ENCODE measurements around the gene MED19.
"Not testable (repeated sequence)": the region's sequence is repeated elsewhere in the genome, so short reads cannot be mapped to it uniquely, and the experiment has no call there.

The MED19 gene

DNA sequence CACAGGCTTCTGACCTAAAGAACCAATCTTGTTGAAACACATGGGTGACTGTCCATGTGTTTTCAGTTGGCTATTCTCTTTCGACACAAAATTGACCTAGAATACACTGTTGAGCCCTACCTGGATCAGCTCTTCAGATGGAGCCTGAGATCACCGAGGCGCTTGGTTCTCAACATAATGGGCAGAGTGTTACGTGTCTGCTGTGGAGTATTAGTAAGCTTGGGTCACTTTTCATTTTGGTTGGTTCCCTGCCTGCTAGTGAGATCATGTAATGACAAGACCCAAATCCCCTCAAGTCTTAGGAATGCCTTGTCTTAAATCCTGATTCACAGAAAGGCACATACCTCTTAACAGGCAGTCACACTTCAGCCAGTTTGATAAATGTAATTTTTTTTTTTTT, 8.7 kb downstream of the MED19 start:
- Histone ChIP-seq H3K4me3 (no peak overlapping the region), H3K36me3 (peaks cover 49 to 74% (median 57%) of the 10 kb centered on the region in 3 donors), H3K27me3 (no peaks in the 10 kb centered on the region), H3K4me1 (peaks cover 0 to 3% (median 1%) of the 10 kb centered on the region in 4 donors), H3K9me3 (no peaks in the 10 kb centered on the region), H3K27ac (no peak overlapping the region)
- TF ChIP-seq, protein P1, sequence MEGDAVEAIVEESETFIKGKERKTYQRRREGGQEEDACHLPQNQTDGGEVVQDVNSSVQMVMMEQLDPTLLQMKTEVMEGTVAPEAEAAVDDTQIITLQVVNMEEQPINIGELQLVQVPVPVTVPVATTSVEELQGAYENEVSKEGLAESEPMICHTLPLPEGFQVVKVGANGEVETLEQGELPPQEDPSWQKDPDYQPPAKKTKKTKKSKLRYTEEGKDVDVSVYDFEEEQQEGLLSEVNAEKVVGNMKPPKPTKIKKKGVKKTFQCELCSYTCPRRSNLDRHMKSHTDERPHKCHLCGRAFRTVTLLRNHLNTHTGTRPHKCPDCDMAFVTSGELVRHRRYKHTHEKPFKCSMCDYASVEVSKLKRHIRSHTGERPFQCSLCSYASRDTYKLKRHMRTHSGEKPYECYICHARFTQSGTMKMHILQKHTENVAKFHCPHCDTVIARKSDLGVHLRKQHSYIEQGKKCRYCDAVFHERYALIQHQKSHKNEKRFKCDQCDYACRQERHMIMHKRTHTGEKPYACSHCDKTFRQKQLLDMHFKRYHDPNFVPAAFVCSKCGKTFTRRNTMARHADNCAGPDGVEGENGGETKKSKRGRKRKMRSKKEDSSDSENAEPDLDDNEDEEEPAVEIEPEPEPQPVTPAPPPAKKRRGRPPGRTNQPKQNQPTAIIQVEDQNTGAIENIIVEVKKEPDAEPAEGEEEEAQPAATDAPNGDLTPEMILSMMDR (IDR thresholded peaks at IDR 0.05): no peak
- intact Hi-C loops (cut with DNase I; ENCODE audit: low total_unique reads): loop anchor here (10.0 kb wide), 1 partner anchor 101 kb away; no protein-coding TSS in a partner anchor
- DNase-seq: no peak

DNA sequence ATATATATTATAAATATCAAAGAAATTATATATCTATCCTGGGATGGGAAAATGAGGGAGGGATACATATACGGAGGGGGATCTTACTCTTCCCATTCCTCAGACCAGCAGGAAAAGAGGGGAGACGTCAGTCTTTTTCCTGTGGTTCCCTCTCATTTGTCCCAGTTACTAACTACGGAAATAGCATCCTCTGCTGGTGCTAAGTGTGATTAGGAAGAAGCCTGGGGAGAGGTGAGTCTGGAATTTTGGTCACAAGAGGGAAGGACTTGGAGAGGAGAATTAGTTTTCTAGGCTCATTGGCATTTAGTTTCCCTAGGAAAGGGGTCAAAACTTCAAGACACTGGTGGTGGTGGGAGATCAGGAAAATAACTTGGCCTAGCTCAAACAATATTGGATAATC, 11.6 kb downstream of the MED19 start:
- H3K27ac ChIP-seq: no peak overlapping the region
- peaks cover 74 to 91% (median 83%) of the 10 kb centered on the region in 3 donors for H3K36me3 ChIP-seq
- TF ChIP-seq, protein P1 (IDR thresholded peaks at IDR 0.05): no peak

DNA sequence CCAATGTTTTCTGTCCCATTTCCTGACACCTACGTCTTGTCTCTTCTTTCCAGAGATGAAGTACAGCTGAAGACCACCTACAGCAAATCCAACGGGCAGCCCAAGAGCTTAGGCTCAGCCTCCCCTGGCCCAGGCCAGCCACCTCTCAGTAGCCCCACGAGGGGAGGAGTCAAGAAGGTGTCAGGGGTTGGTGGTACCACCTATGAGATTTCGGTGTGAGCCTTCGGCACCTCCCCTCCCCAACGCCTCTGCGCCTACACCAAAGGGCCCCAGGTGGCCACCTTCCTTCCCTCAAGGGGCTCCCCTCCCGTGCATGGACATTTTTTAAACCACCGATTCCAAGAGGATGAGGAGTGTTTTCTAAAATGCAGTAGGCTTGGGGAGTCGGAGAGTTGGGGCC, 12.2 kb downstream of the MED19 start:
- Histone ChIP-seq H3K4me3 (no peak overlapping the region), H3K27me3 (no peaks in the 10 kb centered on the region), H3K4me1 (no peaks in the 10 kb centered on the region), H3K36me3 (peaks cover 78 to 91% (median 85%) of the 10 kb centered on the region in 3 donors), H3K9me3 (no peaks in the 10 kb centered on the region), H3K27ac (no peak overlapping the region)
- DNase-seq: no peak
- intact Hi-C loops (cut with DNase I; ENCODE audit: low total_unique reads): loop anchor here (10.0 kb wide), 1 partner anchor 105 kb away; no protein-coding TSS in a partner anchor
- TF ChIP-seq, protein P1 (IDR thresholded peaks at IDR 0.05): no peak

More for the DNA sequence above, 11.6 kb downstream of the MED19 start:
- H3K27me3 ChIP-seq: no peaks in the 10 kb centered on the region
- H3K9me3 ChIP-seq: no peaks in the 10 kb centered on the region
- H3K4me1 ChIP-seq: no peaks in the 10 kb centered on the region
- no peak overlapping the region for H3K4me3 ChIP-seq
- DNase-seq: no peak
- intact Hi-C loops (cut with DNase I; ENCODE audit: low total_unique reads): loop anchor here (10.0 kb wide), 1 partner anchor 104 kb away; no protein-coding TSS in a partner anchor

DNA sequence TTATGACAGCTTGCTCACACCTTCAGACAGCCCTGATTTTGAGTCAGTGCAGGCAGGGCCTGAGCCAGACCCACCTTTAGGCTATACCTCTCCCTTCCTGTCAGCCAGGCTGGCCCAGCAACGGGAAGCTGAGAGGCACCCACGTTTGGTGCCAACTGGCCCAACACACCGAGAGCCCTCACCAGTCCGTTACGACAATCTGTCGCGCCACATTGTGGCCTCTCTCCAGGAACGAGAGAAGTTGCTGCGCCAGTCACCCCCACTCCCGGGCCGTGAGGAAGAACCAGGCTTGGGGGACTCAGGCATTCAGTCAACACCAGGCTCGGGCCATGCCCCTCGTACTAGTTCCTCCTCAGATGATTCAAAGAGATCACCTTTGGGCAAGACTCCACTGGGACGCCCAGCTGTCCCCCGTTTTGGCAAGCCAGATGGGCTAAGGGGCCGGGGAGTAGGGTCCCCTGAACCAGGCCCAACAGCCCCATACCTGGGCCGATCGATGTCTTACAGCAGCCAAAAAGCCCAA, 13.1 kb downstream of the MED19 start:
- Histone ChIP-seq H3K4me3 (no peak overlapping the region), H3K36me3 (peaks cover 78 to 91% (median 86%) of the 10 kb centered on the region in 3 donors), H3K4me1 (no peaks in the 10 kb centered on the region), H3K9me3 (no peaks in the 10 kb centered on the region), H3K27ac (no peak overlapping the region), H3K27me3 (no peaks in the 10 kb centered on the region)
- TF ChIP-seq, protein P1 (IDR thresholded peaks at IDR 0.05): no peak
- intact Hi-C loops (cut with DNase I; ENCODE audit: low total_unique reads): no loop called here
- DNase-seq: no peak

DNA sequence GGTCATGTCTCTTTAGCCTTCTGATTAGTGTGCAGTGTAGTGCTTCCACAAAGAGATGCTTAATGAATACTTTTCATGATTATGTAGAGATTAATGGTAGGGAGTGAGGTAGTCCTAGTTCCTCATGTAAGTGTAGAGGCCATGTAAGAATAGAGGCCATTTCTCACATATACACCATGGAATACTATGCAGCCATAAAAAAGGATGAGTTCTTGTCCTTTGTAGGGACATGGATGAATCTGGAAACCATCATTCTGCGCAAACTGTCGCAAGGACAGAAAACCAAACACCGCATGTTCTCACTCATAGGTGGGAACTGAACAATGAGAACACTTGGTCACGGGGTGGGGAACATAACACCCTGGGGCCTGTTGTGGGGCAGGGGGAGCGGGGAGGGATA, 21.5 kb downstream of the MED19 start:
- intact Hi-C loops (cut with DNase I; ENCODE audit: low total_unique reads); H3K27ac ChIP-seq; H3K27me3 ChIP-seq; DNase-seq; H3K9me3 ChIP-seq; H3K4me3 ChIP-seq; H3K4me1 ChIP-seq: not testable (repeated sequence)
- peaks cover 75 to 99% (median 97%) of the 10 kb centered on the region in 3 donors for H3K36me3 ChIP-seq

DNA sequence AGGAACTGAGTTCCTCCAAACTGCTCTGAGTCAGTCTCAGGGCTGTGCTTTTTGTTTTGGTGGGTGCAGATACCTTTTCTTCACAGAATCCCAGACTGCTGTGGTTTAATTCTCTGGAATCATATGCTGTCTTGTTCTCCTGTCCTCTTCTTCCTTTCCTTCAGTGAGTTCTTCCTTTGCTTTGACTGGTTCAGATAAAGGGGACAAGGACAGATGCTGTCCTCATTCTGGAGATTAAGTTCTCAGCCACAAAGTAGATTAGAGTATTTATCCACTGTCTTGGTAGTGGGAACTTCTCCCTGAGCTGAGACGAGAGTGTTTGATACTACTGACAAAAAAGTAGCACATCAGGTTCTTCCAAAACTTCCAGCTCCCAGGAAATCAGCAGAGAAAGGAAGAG, 30.8 kb downstream of the MED19 start:
- TF ChIP-seq, protein P1 (IDR thresholded peaks at IDR 0.05): no peak
- H3K9me3 ChIP-seq: no peaks in the 10 kb centered on the region
- no peak overlapping the region for H3K27ac ChIP-seq
- H3K36me3 ChIP-seq: peaks cover 14 to 52% (median 50%) of the 10 kb centered on the region in 3 donors
- H3K4me3 ChIP-seq: no peak overlapping the region
- intact Hi-C loops (cut with DNase I; ENCODE audit: low total_unique reads): no loop called here
- H3K27me3 ChIP-seq: no peaks in the 10 kb centered on the region
- H3K4me1 ChIP-seq: peaks cover 0 to 17% (median 14%) of the 10 kb centered on the region in 4 donors
- DNase-seq: no peak
